ENCODE results near the gene DNAAF8.
A peak's percentile ranks its signal among the peaks of the same experiment; 100 is the strongest.
"Not testable (repeated sequence)": the region's sequence is repeated elsewhere in the genome, so short reads cannot be mapped to it uniquely, and the experiment has no call there.

Gene DNAAF8

DNA sequence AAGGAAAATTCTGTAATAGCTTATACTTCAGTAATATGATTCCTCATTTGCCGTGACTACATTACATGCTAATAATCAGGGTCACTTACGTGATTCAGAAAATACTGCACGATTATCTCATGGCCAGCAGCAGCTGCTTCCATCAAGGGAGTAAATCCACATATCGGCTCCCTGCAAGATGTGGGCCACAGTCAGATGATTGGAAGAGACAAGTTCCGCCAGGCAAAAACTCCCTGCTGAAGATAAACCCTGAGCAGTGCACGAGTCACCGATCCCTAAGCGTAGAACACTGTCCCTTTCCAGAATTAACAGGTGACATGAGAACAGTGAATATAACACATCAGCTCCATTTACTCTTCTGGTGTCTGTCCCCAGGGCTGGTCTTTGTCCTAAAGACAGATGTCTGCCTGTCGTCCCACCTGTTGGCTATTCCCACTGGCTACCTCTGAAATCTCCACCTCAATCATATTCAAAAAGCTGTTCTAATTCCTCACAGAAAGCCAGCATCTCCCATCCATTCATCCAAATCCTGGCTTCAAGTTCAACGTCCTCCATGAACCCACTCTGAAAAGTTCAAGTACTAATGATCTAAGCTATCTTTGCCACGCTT, 9.6 kb upstream of the DNAAF8 start:
- no peak for DNase-seq

DNA sequence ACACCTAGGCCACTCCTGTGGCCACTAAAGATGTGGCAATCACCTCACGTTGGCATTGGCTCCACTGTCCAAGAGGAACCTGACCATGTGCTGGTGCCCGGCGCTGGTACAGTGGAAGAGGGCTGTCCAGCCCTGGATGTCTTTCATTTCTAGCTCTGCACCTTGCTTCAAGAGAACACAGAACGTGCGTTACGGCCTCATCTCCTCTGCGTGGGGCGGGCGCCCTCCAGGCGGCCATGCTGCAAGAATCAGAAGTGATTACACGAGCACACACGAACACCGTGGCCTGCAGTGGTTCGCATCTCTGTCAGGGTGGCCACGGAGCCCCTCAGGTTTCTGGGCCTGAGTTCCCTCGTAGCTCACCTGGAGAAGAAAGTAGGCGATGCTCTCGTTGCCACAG, 7.7 kb upstream of the DNAAF8 start:
- no peak for DNase-seq

DNA sequence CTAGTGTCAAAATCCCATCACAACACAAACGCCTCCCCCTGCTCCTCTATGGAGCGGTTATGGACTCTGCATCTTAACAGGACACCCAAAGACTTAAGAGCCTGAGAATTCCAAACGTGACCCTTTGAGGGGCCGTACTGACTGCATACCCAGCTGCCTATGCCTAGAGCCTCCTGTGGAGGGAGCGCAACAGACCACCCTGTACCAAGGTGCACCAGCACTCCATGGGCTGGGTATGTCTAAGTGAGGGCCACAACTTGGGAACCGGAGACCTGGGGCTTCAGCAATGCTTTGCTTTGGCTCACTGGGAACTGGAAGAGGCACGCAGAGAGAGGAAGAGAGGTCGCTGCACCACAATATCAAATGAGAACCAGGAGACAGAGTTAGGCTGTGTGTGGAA, 5.7 kb upstream of the DNAAF8 start:
- DNase-seq, result no peak

DNA sequence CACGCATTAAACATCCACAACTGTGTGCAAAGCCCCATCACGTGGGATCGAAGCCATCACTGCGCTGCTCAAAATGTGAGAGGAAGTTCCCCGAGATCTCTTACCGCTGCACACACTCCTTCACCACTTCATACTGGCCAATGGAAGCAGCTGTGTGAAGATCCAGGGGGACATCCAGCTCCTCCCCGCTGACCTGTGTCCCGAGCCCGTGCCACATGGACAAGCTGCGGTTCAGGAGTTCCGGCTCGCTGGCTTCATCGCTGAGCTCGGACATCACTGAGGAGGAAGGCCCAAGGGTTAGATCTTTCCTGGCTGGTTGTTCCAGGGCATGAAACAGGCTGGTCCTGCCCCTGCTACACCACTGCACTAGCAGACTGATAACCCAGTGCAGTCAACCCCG, 4.5 kb upstream of the DNAAF8 start:
- DNase-seq, result no peak

DNA sequence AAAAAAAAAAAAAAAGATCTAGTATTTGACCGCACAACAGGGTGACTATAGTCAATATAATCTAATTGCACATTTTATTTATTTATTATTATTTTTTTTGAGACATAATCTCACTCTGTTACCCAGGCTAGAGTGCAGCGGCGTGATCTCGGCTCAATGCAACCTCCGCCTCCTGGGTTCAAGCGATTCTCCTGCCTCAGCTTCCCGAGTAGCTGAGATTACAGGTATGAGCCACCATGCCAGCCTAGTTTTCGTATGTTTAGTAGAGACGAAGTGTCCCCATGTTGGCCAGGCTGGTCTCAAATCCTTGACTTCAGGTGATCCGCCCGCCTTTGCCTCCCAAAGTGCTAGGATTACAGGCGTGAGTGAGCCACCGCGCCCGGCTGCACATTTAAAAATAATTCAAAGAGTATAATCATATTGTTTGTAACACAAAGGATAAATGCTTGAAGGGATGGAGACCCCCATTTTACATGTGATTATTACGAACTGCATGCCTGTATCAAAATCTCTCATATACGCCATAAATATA, 1.1 kb upstream of the DNAAF8 start:
- DNase-seq, result no peak

DNA sequence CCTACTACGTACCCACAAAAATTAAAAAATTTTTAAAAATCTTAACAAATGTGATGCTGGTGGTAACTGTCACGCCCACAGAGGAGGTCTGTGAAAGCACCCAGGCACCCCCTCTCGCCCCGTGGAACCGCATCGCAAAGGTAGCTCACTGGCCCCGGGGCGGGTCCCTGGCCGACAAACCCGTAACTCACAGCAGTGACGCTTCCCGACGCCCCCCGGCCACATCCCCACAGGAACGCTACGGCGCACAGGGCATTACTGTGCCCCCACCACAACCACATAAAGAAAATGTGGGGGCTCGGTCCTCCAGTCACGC, 632 bp upstream of the DNAAF8 start:
- no peak for DNase-seq

DNA sequence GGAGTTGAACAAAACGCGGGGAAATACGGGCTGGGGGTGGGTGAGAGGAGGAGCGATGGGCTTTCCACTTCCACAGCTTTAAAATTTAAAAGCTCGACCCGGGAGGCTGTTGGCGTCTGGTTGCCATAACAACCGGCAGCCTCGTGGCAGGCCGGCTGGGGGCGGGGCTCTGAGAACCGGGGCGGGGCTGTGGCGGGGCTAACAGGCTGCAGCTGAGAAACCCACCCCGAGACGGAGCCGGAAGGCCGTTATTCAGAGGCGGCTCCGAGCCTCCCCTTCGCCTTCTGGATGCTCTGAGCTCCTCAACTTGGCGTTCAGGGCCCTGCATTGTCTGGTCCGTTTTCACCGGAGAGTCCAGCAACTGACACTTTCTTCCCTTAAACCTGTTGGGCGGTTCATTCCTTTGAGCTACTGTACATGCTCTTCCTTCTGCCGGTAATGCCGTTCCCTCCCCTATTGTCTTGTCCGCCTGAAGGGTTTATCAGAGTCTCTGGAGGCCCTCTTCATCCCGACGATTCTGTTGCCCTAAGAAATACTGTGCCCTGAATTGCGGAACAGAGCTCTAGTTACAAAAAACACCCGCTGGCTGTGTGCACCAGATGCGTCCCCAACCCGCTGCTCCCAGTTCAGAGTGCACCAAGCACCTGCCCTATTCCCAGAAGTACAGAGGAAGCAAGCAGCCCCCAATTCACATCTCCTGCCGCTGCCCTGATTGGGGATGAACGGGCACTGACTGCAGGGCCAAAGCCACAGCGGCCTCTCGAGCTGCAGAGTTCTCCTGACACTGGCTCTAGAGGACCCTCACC, 596 bp downstream of the DNAAF8 start:
- DNase-seq, result peak; percentile 84

DNA sequence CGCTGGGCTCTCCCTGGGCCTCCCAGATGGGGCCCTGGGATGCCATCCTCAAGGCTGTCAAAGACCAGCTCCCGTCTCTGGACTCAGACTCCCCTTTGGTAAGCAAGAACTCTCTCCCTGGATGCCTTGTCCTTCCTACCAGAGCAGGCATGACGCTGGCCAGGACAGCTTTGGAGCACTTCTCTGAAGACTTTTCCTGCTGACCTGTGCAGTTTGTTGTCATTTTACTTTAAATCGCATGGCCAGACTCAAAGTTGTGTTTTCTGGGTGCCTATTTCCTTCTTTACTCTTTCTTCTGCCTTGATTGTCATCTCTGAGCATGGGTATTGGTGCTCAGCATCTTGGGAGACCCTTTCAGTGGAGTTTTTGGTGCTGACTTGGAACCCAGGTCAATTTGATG, 2.2 kb downstream of the DNAAF8 start:
- no peak for DNase-seq

DNA sequence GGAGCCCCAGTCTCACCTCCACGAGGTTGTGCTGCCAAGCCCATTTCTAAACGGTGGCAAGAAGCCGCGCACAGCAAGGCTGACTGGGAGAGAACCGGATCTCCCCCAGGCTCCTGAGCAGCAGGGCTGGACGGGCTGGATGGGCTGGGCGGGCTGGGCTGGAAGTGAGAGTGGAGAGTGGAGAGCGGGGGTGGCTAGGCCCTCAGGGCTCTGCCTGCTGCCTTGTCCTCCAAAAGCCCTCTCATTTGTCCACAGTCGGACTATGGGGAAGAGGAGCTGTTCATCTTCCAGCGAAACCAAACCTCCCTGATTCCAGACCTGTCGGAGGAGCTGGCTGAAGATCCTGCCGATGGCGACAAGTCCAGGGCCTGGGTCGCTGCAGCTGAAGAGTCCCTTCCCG, 3.2 kb downstream of the DNAAF8 start:
- DNase-seq, result no peak

DNA sequence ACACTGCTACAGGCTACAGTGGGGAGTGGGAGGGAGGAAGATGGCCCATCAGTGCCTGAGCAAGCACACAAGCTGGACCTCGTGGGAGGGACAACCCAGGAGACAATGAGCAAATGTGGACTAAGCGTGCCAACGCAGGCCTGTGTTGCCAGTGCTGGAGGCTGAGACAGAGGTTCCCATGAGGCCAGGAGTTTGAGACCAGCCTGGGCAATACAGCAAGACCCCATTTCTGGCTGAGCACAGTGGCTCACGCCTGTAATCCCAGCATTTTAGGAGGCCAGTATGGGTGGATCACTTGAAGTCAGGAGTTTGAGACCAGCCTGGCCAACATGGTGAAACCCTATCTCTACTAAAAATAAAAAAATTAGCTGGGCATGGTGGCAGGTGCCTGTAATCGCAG, 4.0 kb downstream of the DNAAF8 start:
- DNase-seq, result not testable (repeated sequence)

DNA sequence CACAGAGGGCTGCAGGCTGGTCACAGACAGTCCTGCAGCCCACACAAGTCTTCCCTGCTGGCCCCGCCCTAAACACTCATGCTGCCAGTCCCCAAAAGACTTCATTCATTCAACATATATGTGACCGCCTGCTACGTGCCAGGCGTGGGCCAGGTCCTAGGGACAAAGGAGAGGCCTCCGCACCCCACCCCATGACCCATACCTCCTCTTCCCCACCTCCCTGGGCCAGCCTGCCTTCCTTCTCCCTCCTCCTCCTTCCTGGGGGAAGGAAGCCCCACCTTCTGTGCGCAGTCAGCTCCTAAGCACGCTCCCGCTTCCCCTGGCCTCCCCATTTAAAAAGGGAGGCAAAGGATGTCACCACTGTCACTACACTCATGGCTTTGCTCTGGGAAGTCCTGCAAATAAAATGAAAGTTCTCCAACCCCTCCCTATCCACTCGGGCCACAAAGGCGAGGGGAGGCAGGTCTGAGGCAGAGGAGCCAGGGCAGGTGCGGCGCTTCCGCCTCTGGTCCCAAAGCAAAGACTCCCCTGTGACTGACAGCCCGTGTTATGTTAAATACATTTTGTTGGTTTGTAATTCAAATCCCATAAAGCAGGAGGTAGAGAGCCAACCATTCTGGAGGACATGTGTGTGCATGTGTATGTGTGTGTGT, 9.0 kb downstream of the DNAAF8 start:
- DNase-seq, result no peak

DNA sequence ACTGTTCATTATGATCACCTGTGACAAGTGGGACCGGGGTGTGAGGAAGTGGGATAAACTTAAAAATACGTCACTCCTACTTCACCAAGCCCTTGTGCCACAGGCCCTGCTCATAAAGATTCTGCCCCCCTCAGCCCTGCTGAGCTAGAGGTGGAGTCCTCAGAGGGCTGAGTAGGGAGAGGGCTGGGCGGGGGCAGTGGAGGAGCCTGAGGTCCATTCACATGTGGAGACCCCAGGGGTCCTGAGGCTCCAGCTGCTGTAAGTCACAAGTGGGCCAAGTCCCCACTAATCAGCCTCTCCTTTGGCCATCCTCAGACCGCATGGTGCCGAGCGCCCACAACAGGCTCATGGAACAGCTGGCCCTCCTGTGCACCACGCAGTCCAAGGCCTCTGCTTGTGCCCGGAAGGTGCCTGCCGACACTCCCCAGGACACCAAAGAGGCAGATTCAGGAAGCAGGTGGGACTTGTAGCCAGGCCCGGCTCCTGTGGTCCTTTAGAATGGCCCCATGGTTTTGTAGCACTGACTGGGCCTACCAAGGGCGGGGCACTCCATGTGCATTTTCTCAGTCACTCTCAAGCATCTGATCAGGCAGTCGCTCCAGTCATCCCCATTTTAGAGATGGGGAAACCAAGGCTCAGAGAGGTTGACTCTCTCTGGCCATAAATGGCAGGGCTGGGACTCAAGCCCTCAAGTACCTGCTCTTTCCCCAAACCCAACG, 10.4 kb downstream of the DNAAF8 start:
- DNase-seq, result no peak

DNA sequence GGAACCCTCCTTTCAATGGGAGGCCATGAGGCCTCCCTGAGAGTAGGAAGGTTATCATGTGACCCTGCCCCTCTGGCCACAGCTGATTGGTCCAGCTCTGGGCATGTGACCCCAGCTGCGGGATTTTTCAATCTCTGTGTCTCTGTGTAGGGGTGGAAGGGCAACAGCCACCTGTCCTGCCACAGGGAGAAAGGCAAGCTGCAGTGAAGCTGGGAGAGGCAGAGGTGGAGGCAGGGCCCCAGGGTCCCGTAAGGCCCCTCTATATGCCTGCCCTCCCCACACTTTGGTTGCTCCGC, 10.9 kb downstream of the DNAAF8 start:
- no peak for DNase-seq

DNA sequence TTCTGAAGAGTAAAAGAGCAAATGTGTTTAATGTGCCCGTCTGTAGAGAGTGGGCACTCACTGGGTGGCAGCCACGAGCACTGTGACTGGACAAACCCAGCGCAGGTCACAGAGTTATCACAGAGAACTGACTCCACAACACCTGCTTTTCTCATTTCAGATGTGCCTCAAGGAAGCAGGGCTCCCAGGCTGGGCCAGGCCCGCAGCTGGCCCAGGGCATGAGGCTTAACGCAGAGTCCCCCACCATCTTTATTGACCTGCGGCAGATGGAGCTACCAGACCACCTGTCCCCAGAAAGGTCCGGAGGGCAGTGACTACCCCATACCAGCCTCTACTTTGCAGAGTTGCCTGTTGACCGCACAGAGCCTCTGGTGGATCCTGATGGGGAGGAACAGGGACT, 11.9 kb downstream of the DNAAF8 start:
- DNase-seq, result no peak

DNA sequence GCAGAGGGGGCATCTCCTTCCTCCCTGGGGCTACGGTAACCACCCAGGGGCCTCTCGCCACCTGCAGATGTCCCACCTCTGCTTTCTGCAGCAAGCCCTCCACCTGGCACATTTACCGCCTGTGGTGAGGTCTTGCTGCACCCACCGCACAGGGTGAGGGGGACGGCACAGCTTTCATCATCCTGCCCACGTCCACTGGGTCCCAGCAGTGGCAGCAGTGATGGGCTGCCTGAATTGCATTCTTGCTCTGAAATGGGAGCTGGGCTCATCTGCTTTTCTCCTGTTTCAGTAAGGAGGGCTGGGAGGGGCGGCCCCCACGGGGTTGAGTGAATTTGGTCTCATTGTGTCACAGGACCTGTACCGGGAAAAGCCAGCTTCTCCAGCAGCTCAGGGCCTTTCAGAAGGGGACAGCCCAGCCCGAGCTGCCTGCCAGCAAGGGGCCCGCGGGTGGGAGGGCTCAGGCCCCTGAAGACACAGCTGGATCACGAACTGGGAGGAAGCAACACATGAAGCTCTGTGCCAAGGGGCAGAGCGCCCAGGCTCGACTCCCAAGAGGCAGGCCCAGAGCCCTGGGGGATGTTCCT, 12.7 kb downstream of the DNAAF8 start:
- DNase-seq, result no peak

DNA sequence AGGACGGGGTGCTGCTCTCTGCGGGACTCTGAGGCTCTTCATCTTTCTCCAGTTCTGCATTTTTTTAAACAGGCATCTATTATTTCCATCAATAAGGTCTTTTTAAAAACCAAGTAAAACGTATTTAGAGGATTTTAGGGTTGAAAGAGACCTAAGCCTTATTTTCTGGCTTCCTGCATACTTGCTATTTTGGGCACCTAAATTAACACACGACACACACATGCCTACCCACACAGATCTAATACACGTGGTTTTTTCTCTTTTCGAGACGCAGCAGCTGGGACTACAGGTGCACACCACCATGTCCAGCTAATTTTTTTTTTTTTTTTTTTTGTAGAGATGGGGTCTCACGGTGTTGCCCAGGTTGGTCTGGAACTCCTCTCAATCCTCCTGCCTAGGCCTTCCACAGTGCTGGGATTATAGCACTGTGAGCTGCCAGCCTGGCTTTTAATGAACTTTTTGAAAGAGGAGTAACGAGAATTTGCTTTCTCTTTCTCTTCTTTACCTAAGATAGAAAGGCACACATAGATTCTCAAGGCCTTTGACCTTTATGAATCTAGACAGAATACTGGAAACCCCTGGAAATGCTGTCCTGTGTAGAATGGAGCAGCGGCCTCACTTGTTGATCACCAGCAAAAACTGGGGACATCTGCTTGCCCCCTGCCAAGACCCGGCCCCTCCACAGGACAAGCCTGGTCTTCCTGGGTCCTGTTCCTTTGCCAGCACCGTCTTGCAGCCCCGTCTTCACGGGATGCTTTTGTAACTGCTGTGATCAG, 13.8 kb downstream of the DNAAF8 start:
- DNase-seq, result no peak

DNA sequence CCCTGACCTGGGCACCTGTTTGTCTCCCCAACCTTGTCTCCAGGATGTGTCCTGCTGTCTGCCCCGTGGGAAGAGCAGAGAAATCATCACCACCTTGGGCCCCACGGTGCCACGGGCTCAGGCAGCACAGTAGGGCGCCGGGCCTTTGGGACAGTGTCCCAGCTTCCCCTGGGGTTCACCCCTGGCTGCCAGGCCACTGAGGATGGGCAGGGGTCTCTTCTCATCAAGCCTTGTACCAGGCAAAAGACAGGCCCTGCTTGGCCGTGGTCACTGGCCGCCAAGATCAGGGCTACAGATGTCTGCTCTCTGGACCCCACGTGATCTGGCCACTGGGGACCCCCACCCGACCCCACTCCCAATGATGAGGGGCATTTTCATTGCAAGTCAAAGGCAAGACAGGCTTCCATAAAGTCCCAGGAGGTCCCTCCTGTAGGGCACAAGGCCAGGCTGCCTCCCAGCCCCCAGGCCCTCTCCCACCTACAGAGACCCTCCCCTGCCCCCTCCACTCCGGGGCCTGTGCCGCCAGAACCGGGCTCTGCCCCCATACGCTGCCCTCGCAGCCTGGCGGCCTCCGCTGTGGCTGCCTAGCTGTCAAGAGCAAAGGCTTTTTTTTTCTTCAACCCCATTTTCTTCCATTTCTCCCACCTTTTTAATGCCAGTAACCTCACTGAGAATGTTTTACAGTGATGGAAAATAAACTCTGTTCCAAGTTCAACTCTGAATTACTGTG, 14.5 kb downstream of the DNAAF8 start:
- no peak for DNase-seq

DNA sequence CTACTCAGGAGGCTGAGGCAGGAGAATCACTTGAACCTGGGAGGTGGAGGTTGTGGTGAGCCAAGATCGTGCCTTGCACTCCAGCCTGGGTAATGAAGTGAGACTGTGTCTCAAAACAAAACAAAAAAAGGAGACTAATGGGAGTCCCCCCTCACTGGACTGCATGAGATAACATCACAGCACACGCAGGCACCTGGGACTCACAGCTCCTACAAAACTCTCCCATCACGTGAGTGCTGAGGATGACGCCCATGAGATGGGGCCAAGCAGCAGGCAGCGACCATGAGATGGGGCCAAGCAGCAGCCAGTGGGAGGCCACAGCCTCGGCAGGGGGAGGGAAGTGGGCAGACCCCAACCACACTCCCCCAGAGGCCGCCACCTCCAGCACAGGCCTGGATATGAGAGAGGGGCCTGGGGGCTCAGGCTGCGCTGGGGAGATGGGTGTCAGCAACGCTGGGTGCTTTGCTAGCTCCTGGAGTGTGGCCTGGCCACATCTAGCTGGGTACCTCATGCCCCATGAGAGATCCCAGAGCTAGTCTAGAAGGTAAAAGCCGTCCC, 15.4 kb downstream of the DNAAF8 start:
- no peak for DNase-seq

DNA sequence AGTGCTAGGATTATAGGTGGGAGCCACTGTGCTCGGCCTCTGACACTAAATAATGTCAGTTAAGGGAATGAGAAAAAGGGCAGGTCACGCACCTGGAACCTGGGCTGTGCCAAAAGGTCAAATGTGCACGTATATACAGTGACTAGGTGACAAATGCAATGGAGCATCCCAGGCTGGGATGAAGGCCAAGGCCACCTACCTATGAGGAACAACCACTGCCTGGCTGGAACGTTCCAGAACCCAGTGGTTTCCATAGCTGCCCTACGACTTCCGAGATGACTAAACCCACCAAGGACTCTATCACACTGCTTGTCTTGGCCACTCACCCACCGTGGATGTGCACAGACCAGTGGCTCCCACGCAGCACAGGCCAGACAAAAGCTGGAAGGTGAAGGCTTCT, 16.6 kb downstream of the DNAAF8 start:
- DNase-seq, result no peak

DNA sequence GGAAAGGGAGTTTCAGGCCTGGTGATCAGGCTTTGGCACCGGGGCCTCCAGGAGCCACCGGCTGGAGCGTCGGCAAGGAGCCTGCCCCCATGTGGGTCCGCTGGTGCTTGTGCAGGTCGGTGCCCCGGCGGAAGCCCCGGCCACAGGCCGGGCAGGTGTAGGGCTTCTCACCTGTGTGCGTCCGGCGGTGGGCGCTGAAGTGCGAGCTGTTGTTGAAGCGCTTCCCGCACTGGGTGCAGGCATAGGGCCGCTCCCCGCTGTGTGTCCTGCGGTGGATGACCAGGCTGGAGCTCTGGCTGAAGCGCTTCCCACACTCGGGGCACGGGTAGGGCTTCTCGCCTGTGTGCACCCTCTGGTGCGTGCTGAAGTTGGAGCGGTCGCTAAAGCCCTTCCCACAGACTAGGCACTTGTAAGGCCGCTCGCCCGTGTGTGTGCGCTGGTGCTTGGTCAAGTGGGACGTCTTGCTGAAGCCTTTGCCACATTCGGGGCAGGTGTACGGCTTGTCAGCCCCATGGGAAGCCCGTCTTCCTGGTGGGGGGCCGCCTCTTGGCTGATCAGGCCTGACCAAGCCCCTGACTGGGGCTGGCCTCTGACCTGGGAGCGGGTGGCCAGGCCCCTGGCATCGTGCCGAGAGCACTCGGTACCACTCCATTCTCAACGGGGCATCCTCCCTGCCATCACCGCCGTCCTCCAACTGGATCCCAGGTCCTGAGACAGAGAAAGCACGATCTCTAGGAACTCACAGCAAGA, 18.2 kb downstream of the DNAAF8 start:
- no peak for DNase-seq

DNA sequence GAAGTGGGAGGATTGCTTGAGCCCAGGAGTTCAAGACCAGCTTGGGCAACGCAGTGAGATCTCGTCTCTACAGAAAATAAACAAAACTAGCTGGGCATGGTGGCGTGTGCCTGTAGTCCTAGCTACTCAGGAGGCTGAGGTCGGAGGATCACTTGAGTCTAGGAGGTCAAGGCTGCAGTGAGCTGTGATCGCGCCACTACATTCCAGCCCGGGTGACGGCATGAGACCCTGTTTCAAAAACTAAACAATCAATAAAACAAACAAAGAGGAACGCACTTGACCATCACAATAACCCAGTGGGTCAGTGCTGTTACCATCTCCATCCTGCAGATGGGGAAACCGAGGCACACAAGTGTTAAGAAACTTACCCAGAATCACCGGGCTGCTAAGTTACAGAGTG, 18.9 kb downstream of the DNAAF8 start:
- no peak for DNase-seq
